Sigmoid colon (tissue), 4 donors: ENCODE results near the gene CAMK1D.

Experiments used
- CTCF ChIP-seq, 4 experiments: fragments of 450-650 bp in 3 of 4; fragments of 200-600 bp in 1 of 4; IDR thresholded peaks; one replicate each; pipeline ENCODE4 v1.5.1; 2016 to 2019; ENCODE audit warnings: antibody characterized with exemption in 4 of 4, mild to moderate bottlenecking in 3 of 4, moderate library complexity in 2 of 4
- EP300 ChIP-seq, 4 donors: sonication (generic); formaldehyde crosslinking; IDR thresholded peaks; one replicate each; pipeline ENCODE4 v1.6.1; 2017; ENCODE audit warnings: antibody characterized with exemption in 4 of 4
- POLR2A ChIP-seq, 2 donors: fragments of 450-650 bp; IDR thresholded peaks; one replicate each; pipeline ENCODE4 v1.6.1; 2016; ENCODE audit warnings: antibody characterized with exemption in 2 of 2, mild to moderate bottlenecking in 2 of 2, moderate library complexity in 2 of 2
- POLR2AphosphoS5 ChIP-seq, 4 donors: sonication (generic); formaldehyde crosslinking; IDR thresholded peaks; one replicate each; pipeline ENCODE4 v1.6.1; 2017; ENCODE audit warnings: antibody characterized with exemption in 4 of 4

GRCh38 chr10:12642036-12642435, 292.7 kb downstream of the CAMK1D start:
- no peak for TF ChIP-seq EP300 (IDR thresholded peaks at IDR 0.05)
- no peak for TF ChIP-seq CTCF (IDR thresholded peaks at IDR 0.05)
- no peak for TF ChIP-seq POLR2A (IDR thresholded peaks at IDR 0.05)
- no peak for TF ChIP-seq POLR2AphosphoS5 (IDR thresholded peaks at IDR 0.05)
